Measurements from ENCODE around the gene CPEB3.

DNA sequence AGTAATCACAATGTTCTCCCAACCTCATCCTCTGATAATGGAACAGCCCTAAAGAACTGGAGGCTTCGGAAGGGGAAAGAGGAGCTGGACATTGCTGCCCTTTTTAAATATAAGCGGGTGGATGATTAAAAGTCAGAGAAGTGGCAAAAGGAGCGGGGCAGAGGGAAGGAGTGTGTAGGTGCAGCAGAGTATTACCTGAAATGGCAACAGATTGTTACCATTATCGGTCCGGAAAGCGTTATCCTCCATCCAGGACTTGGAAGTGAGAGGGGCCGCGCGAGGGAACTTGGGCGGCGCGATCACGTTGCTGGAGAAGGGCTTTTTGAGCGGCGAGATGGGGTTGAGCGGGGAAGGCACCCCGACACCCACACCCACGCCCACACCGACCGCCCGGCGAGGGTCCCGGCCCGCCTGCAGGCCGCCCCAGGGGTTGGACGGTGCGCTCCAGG lies 51.7 kb downstream of the CPEB3 start:
- no peak for TF ChIP-seq POLR2A (IDR thresholded peaks at IDR 0.05)
- TF ChIP-seq, protein P1, sequence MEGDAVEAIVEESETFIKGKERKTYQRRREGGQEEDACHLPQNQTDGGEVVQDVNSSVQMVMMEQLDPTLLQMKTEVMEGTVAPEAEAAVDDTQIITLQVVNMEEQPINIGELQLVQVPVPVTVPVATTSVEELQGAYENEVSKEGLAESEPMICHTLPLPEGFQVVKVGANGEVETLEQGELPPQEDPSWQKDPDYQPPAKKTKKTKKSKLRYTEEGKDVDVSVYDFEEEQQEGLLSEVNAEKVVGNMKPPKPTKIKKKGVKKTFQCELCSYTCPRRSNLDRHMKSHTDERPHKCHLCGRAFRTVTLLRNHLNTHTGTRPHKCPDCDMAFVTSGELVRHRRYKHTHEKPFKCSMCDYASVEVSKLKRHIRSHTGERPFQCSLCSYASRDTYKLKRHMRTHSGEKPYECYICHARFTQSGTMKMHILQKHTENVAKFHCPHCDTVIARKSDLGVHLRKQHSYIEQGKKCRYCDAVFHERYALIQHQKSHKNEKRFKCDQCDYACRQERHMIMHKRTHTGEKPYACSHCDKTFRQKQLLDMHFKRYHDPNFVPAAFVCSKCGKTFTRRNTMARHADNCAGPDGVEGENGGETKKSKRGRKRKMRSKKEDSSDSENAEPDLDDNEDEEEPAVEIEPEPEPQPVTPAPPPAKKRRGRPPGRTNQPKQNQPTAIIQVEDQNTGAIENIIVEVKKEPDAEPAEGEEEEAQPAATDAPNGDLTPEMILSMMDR (IDR thresholded peaks at IDR 0.05) = no peak

All from thyroid gland (tissue), 4 donors.